Measurements from ENCODE around the gene CACNA2D4.

The CACNA2D4 gene

DNA sequence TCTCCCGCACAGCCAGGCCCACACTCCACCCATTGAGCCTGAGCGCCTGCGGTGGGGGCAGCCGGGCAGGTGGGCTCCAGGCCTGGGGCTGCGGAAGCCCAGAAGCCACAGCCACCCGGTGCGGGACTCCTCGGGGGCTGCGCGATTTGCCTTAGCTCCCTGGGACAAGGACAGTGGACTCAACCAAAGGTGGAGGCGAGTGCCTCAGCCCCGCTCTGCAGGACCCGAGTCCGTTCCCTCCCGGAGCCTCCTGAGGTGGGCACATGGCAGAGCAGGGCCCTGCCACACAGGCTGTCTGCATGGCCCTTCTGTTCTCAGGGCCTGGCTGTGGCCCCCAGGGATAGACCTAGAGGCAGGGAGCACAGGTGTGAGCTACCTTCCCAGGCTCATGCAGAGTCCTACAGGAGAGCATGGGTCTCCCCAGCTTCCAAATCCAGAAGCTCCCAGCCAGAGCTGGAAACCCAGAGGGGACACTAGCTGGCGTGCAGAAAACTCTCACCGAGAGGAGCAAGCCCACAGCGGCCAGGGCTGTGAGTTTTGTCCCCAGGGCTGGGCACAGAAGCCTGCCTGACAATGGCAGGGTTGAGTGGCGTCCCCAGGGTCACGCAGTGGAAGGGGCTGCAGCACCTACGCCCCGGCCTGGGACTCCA lies 120.3 kb downstream of the CACNA2D4 start:
- no peak for DNase-seq

DNA sequence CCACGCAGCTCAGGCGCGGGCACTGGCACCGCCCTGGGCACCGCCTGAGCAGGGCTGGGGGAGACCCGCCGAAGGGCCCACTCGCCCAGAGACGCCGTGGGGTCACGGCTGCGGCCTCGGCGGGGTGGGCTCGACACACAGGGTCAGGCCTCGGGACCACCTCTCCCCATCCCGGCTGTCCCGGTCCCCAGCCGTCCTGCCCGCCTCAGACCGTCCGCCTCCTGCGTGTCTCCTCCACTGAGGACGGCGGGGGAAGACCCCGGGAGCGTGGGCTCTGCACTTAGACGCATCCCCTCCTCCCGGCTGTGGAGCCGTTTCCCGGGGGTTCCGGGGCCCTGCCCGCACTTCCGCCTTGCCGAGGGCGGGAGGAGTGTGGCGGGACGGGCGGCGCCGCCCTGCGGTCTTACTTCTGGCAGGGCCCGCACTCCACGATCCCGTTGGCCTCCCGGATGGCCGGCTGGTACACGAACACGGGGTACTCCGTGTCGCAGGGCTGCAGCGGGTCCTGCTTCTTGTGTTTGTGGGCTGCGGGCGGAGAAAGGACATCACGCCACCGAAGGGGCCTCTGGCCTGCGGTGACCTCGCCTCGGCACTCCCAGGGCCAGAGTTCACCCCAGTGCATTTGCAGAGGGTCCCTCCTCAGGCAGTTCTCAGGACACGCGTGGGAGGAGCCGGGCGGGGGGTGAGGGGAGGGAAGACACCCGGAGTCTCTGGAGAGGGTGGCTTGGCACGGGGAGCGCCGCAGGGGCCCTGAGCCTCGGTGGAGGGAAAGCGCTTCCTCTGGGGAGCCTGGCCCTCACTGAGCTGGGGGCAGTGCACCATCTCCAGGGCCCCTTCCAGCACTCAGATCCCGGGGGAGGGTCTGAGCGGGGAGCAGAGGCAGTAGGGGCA lies 121.2 kb downstream of the CACNA2D4 start:
- peak; percentile 46 for DNase-seq

DNA sequence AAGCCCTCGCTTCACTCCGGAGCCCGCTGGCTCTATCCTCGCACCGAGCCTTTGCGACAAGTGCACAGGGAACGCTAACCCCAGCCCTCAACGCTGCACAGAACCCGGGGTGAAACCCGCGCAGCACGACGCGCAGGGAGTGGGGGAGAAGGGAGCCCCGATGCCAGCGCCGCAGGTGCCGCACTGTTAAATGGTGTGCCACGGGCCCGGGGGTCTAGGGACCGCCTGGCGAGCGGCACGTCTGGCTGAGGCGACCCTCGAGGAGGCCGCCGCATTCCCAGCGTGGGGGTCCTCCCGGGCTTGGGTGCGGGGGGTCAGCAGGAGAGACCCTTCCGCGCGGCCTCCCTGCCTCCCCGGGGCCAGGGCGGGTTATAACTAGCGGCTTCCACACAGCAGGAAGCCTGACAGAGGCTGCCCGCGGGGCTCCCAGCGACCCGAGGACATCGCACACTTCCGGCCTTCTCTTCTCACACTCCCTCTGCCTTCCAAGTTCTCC lies 121.9 kb downstream of the CACNA2D4 start:
- DNase-seq = peak; percentile 31

DNA sequence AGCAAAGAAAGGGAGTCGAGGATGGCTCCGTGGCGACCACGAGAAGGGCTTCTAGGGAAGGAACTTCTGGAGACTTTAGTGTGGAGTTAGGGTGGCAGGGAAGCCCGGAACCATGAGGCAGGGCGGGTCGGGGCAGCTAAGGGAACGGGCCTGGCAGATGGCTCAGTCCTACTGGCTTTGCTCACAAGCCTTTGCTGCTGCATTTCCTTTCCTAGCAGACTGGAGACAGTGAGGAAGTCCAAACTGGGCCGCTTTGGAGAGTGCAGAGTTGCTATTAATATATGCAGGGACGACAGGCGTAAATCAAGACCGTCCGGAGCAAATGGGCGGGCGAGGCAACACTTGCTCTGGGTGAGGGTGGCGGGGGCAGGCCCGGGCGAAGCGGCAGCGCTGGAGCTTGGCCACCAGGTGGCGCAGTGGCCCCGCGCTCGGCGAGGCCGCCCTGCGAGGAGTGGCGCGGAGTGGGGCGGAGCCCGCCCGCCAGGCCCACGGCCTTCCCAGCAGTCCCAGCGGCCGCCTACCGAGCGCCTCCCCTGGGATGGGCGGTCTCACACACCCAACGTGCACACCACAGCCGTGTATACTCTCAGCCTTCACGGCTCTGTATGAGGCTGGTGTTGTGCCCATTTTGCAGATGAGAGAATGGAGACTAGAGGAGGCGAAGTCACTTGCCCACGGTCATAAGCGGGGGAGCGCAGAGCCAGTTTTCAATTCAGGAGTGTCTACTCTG lies 122.5 kb downstream of the CACNA2D4 start:
- DNase-seq = peak; percentile 89

DNA sequence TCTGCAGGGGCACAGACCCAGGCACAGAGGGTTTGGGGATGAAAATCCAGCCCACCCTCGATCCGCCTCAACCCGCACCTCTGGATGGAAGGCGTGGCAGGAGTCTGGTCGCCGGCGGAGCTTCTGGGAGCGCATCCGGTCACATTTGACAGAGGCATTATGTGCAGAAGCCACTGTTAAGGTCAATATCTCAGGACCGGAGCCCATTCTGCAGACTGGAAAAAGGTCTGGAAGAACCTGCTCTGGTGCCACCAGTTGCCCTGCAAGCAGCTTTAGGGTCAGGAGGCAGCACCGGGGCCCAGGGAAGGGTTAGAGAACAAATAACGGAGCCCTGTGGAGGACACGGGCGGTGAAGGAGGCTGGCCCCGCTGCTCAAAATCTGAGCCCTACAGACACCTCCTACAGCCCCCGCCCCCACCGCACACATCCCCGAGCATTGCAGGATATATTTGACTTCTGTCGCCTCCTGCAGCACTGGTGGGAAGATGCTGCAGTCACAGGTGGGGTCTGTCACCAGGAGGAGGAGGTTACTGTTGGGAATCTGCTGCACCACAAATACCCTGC lies 123.1 kb downstream of the CACNA2D4 start:
- DNase-seq = no peak

DNA sequence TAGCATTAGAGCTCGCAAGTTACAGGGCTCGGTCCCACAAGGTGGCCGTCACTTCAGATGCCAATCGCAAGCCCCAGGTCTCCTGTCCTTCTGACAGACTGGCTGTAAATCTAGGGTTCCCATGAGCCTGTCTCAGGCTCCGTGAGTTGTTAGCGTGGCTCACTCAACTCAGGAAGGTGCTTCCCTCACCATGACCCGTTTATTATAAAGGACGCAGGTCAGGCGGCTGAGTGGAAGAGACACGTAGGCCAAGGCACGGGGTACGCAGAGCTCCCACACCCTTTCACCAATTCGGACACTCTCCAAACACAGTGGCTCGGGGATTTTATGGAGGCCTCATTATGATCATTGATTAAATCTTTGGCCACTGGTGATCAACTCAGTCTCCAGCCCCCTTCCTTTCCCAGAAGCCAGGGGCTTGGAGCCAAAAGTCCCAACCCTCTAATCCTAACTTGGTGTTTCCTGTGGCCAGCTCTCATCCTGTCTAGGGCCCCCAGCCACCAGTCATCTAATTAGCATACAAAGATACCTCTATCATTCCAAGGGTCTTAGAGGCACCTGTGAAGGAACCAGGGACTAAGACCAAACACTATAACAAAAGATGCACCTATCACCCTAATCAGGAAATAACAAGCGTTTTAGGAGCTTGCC lies 123.9 kb downstream of the CACNA2D4 start:
- no peak for DNase-seq

DNA sequence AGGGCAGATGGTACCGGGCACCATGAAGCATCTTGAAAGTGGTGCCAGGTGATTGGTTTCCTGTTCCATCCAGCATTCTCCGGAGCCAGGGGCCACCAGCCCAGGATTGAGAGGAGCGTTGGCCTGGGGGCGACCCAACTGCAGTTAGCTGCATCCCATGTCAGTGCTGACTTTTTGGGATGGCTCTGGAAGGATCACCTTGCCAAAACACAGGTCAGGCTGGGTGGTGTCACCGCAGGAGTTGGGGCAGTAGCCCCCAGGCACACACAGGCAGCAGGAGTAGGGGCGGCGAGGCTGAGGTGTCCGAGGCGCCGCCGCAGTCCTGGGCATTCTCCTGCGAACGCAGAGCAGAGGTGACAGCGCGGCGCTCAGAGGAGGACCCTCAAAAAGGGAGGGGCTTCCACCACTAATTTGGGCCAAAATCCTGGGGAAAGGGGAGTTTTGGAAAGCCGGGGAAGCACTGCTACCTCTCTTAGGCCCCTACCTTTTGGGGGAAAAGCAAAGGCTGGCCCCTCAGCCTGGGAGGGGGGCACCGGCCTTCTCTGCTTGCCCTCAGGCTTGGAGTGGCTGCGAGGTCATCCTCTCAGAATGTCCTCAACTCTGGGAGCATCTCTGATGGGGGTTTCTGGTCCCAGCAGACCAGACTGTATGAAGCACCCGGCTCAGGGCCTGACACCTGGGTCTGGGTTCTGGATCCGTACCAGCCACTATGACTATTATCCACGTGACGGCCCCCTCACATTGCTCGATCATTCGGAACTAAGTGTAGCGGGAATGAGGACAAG lies 124.8 kb downstream of the CACNA2D4 start:
- no peak for DNase-seq

DNA sequence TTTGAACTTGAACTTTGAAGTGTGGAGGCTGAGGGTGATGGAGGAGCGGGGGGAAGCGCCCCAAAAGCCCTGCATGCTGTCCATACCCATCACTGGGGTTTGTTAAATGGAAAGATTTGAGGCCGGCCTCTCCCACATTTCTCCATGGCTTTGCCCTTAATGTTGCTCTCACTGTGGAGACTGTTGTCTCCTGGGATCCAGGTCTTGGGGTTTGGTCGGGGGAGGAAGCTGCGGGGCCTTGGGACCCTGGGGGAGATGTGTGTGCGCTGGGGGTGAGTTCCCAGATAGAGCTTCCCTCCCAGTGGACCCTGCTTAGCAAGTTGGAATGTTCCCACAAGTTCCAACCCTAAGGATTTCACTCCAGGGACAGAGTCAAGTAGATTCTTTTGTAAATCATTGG lies 126.0 kb downstream of the CACNA2D4 start:
- DNase-seq = no peak

DNA sequence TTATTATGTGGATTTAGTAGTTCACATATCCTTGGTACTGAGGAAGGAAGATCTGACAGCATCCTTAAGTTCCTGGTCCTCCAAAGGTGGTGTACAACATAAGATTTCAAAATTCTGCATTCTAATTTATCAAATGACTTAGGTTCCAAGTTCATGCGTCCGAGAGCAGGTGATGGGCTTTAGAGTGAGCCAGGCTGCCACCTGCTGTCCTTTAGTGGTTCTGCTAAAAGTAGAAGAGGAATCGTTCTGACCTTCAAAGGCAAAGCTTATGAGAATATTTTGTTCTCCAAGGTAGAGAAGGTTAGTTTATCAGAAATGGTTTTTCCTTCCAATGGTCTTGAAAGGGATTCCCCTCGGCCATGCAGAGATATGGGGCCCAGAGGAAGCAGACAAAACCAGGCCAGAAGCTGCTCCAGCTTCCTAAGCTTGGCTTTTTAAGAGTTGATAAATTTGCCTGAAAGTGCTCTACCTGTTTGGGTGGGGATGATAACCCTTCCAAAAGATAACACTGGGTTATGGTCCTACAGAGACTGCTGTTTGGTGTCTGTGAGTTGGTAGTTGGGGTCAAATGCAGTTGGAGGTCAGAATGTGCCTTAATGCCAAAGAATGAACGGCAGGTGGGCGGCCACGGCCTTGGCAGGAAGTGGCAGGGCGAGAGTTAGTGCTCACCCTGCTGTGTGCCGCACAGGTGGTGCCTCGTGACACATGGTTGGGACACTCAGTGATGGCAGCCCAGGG lies 127.2 kb downstream of the CACNA2D4 start:
- peak; percentile 50 for DNase-seq

DNA sequence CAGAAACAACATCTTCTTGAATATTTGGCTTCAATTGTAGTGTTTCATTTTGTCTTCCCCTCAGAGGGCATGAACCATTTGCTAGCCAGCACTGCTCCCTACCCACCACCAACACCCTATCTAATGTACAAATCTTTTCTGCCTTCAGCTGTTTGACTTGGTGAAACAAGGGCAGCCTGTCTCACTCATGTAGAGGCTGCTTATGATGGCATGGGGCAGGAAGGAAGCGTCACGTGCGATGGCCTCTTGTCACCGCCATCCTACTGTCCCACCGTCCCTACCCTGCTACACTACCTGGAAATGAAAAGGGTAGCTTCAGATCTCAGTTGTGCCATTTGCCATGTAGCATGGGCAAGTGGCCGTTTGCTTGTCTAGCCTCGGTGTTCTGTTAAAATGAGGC lies 128.0 kb downstream of the CACNA2D4 start:
- DNase-seq = no peak

DNA sequence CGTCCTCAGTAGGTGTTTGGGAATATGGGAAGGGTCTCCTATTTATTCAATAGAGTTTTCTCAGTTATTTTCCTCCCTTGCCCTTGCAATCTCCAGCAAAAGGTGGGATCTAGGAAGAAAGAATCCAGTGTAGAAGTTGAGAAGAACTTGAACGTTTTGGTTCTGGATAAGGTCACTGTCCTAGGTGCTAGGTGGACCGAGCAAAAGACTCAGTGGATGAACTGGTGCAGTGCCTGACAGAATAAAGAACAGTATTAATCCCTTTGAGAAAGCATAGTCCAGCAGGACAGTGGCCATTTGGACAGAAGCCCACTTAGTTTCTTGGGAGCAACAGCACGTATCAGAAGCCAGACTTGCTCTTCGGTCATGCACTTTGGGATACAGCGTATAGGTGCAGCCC lies 130.7 kb downstream of the CACNA2D4 start:
- no peak for DNase-seq

DNA sequence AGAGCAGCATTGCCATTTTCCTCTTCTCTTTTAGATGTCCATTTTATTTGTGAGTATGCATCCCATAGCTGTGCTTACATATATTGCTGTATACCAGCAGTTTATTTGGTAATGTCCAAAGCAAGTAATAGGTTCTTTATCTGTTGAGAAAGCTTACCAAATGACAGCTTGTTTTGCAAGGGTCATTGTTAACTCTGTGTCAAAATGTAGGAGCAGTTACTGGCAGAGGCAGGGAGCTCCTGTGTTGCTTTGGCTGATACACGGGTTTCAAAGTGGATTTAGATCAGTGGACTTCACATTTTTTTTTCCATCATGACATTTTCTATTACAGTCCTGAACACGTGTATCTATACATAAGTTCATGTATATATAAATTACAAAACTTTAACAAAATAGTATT lies 136.2 kb downstream of the CACNA2D4 start:
- DNase-seq = no peak

DNA sequence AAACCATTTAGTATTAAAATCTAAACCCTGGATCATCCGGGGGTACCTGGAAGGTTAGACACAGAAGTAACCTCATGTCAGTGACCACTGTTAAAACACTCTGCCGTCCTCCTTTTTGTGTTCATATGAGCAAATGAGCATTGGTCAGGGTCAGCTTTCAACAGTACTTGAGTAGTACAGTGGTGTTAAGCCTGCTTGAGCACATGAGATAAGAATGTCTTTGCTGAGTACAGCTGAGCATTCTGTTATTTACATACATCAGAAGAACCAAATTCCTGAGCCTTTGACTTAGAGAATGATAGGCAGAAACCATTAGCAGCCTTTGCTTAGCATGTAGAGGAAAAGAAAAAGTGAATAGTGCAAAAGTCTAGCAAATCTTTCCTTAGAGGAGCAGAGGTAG lies 136.7 kb downstream of the CACNA2D4 start:
- no peak for DNase-seq

DNA sequence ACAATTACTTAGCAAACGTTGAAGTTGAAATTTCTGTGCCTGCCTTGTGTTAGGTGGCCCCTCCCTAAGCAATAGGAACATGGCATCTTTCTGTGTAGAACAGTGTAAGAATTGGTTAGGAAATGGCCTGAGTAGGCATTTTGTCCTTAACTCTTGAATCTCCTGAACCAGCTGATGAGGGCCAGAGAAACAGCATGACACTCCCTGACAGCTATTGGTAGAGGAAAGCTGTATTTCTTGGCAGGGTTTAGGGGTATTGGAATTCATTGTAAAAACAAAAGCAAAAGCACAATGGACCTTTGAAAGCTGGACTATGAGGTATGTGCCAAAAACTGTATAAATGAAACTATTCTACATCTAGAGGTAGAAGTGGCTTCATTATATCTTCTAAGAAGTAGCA lies 138.7 kb downstream of the CACNA2D4 start:
- DNase-seq = no peak

DNA sequence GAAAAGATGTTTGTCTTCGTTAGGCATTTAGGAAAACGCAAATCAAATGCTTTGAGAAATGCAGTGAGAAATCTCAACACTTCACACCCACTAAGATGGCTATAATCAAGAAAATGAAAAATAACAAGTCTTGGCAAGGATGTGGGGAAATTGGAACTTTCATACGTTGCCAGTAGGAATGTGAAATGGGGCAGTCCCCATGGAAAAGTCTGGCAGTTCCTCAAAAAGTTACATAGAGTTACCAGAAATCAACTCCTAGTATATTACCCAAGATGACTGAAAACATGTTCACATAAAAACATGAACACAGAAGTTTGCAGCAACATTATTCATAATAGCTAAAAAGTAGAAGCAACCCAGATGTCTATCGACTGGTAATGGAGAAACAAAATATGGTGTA lies 139.5 kb downstream of the CACNA2D4 start:
- no peak for DNase-seq

DNA sequence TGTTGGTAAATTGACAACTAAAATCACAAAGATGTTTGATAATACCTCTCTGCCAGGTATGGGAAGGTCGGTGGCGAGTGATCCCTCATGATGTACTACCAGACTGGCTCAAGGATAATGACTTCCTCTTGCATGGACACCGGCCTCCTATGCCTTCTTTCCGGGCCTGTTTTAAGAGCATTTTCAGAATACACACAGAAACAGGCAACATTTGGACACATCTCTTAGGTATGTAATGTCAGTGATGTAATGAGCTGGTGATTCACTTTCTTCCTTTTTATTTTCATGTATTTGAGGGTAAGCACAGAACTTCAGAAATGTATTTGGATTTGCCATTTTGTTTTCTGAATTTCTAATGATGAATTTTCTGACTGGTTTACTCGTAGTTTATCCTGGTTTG lies 140.7 kb downstream of the CACNA2D4 start:
- DNase-seq = no peak

DNA sequence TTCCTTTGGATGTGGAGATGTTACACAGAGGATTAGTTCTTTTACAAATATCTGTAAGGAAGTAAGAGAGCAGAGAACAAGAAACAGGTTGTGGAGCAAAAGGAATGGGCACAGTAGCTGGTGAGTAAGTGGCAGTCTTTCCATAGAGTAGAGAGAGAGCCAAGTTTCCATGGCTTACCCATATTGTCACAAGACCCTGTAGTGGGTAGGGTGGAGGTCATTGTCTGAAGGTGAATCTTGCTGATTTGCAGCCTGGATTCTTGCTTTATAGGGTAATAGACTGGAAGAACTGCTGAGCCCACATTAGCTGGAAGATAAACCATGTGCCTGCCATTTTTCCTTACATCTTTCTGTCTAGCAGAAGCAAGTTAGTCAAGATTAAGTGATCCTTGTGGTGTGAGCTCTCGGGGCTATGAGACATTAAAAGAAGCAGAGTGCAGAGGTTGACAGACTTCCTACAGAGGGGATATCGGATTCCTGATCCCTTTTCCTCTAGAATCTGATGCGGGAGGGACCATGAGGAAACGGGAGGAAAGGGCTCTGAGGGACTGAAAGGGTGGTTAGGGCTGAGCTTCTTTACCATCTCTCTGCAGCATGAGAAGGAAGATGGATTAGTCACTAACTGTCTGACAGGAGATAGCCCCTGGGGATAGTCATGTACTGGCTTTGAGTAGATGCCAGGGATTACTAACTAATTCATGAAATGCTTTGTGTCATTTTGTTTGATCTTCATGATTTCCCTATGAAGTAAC lies 142.1 kb downstream of the CACNA2D4 start:
- no peak for DNase-seq

DNA sequence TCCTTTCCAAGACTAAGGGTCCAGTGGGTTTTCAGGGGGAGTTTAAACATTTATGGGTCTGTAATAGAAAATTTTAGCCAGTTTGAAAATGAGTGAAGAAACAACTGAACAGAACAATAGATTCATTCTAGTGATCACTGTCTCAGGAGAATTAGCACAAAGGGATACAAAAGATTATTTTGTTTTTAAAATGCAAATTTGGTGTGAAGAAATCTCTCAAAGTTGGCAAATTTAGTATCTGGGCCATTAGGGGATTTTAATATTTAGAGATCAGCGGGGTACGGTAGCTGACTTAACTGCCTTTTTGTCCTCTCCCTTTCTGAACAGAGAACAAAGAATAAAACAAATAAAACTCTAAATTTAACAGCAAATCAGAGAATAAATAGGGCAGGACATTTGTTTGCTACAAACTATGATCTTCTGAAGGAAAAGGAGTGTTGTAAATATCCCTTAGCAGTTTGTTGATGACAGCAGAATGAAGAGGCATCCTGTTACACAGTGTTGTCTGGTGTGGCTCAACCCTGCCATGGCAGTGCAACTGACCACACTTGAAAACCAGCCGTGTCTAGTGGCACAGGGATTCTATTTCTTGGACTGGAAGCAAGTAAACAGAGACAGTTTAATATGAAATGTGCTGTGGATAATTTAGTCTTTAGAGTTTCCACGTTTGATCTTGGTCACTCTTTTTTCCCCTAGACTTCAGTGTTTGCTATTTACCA lies 144.4 kb downstream of the CACNA2D4 start:
- no peak for DNase-seq

DNA sequence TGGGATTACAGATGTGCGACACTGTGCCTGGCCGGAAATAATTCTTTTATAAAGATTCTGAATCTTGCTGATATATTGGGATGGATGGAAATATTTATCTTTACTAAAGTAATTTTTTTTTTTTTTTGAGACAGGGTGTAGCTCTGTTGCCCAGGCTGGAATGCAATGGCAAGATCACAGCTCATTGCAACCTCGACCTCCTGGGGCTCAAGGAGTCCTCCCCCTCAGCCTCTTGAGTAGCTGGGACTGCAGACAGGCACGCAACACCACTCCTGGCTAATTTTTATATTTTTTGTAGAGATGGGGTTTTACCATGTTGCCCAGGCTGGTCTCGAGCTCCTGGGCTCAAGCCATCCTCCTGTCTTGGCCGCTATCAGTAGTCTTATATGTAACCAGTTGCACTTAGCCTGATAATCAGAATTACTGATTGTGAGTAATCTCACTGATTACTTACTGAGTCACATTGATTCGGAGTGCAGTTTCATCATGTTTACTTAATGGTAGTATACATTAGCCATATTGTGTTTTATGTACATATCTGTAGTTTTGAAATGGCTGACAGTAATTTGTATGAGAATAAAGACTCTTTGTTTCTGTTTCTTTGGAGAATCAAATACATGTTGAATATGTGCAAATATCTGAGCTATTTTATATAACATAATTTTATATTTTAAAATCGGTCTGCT lies 148.5 kb downstream of the CACNA2D4 start:
- no peak for DNase-seq
